ELF-1 (cell line): ENCODE results near the gene ACAD11.
"Not testable (repeated sequence)": the region's sequence is repeated elsewhere in the genome, so short reads cannot be mapped to it uniquely, and the experiment has no call there.

Experiments used
- DNase-seq: peaks from one replicate; pipeline ENCODE4 v3.0.0-alpha.2; 2016; ENCODE audit warnings: low read depth, low spot score

The ACAD11 gene

GRCh38 chr3:132652640-132653270 lies 6.9 kb downstream of the ACAD11 start:
- no peak for DNase-seq

DNA sequence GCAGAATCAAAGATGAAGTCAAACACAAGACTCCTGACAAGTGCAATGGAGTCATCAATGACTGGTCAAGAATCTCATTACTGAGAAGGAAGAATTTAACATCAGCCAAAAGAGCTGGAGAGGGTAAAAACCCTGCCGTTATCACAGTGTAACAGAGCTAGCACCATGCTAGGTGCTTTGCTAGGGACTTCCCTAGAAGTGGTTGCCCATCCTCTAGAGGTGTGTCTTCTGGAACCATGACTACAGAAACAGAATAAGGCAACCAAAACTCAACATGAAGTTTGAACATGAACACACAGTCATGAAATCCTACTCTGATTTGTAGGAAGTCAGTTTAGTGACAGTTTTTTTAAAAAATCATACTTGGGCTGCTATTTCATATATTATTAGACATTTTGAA lies 9.5 kb downstream of the ACAD11 start:
- no peak for DNase-seq

DNA sequence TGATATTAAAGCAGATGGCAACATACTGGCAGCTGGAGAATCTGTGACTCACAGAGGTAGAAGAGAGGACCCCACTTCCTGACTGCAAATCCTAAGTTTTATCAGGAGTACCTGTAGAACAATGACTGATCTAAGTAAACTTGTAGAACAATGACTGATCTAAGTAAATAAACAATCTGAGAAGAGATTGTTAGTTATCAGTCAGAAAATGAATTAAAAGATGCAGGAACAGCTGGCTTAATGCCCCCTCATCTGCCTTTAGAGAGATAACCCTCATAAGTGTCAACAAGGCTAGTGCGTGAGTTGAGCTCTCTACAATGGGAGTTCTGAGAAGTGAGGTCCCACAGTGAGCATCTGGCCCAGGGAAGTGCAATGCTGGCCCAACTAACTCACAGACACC lies 14.6 kb downstream of the ACAD11 start:
- no peak for DNase-seq

DNA sequence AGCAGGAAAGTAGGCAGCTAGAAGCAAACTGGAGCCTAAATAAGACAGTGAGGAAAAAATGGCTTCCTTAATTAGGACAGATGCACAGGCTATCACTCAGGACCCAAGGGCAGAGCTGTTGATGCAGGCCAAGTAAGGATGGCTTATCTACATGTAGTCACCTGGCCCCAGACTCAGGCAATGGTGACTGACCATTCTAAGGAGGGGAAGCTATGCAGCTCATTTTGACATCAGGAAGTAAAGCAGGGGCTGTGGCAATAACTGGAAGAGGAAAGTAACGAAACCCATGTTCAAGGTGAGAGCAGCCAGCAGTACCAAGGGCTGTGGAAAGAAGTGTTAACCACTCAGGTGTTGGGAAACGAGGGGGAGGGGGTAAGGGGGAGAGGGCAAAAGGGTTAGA lies 16.2 kb downstream of the ACAD11 start:
- no peak for DNase-seq

DNA sequence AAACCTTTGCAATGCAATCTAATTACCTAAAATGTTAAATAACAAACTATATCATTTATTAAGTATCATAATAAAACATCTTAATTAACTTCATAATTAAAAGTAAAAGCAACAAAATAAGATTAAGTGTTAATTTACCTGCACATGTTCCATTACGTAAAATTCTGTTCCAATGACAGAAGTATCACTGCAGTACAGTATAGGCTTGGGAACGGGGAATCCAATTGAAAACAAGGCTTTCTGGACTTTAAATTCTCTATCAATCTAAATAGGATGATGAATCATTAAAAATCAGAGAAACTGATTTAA lies 17.1 kb downstream of the ACAD11 start:
- DNase-seq: no peak

DNA sequence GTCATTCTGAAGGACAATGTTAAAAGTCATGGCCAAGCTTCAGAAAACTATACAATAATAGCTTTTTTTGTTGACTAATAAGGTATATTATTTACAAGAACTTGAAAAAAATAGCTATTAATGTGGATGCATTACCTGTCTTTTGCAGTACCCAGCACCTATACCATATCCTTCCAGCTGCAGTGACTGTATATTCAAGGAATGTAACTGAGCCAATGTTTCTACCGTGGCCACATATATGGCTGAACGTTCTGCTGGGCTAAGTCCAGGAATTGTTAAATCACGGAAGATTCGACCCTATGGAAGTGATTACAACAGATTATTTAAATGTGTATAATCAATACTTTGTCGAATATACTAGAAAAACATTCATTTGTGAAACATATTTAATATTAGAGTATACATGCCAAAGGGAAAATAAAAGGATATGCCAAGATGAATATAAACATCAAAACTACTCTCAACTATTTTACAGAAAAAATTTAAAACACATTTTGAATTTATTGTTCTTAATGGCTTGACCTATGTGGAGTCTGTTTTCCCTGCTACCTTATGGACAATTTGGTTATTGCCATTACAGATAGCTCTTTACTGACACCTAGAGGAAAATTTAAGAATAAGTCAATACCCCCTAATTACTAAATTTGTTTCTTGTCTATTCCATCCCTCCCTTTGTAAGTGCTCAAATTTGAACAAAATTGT lies 17.6 kb downstream of the ACAD11 start:
- DNase-seq: no peak

GRCh38 chr3:132641427-132641826 lies 18.2 kb downstream of the ACAD11 start:
- not testable (repeated sequence) for DNase-seq

DNA sequence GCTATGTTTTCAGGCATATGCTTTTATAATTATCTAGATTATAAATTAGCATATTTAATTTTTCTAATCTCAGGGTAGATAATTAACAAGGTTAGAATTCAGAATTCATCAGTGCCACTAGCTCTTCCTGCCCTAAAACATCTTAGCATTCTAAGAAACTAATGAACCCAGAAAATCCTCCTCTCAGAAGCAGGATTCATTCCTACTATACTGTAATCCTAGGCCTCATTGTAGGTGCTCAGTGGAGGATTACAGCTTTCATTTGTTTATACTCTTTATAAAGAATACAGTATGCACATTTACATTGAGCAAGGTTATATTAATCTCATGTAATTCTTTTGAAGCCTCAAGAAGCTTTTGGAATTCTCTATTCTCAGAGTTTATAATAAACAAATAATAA lies 20.9 kb downstream of the ACAD11 start:
- no peak for DNase-seq

- DNase-seq: no peak
These were observed 22.0 kb downstream of the ACAD11 start for GRCh38 chr3:132637590-132637989.

DNA sequence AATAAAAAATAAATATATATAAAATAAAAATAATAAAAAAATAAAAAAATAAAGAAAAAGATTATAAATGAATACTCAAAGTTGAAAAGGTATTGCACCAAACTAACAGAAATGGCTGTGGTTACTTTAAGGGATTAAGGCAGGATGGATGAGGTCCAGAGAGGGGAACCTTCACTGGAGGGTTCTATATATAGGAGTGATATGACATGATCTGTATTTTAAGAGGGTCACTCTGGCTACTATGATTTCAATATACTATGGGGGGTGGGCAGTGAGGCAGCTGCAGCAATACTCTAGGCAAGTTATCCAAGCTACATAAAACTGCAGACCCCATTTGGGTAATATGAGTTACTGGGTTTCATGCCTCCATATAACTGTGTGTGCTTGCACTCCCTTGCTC lies 24.6 kb downstream of the ACAD11 start:
- DNase-seq: no peak

- DNase-seq: no peak
These were observed 29.0 kb downstream of the ACAD11 start for GRCh38 chr3:132630612-132631011.

DNA sequence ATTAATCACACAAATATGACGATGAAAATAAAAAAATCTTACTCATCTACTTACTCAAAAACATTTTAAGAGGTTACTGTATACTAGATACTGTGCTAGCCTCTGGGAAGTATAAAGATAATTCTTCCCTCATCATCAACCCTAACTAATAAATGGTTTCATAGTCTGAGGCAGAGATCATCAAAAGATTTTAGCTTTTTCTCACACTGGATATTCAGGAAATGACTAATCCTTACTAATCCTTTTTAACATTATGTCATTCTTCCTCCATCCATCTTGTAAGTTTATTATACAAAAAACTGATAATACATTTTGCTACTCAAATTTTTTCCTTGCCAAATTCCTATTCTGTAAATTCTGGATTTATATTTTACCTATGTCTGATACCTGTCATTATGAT lies 29.7 kb downstream of the ACAD11 start:
- DNase-seq: no peak

DNA sequence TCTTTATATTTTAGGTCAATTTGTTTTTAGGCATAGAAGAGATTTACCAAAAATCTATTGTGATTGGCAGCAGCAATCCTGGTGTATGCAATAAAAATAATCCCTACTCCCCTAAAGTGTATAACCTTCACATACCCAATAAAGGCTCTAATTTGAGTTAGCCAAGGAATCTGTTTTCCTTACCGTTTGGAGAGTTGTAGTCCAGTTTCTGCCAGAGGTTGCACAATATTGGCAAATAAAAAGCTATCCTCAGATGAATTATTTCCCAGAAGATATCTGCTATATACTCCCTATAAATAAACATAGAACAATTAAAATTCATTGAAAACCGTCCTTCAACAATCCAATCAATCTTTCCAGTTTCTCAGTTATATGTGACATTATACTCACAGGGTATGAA lies 31.5 kb downstream of the ACAD11 start:
- DNase-seq: no peak

DNA sequence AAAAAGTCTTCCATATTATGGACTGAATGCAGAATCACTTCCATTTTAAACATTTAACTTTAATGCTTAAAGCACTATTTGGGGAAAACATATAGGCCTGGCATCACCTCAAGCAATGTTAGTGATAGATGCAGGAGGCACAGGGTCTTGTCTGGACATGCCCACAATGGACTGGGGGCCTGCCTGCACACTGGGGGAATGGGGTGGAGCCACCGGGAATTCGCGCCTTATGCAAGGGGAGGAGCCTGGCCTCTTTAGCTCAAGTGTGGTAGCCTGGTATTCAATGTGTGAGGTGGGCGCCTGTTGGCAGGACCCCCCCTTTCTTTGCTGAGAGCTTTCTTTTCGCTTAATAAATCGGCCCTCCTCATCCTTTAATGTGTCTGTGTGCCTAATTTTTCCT lies 32.7 kb downstream of the ACAD11 start:
- peak; percentile 38 for DNase-seq

DNA sequence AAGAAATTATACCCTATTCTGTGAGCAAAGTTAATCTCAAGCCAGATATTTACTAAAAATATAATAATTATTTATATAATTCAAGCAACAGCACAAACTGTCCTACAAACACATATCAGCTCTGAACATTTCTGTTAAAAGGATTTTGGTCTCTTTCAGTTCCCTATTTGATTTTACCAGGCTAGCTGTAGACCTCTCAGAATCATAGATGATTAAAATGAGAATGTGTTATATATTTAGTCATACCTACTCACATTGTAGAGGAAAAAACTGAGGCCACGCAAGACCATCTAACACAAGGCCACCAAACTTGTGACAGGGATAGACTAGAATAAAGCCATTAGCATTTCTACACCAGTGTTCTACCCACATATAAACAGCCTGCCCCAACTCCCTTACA lies 34.0 kb downstream of the ACAD11 start:
- no peak for DNase-seq

- peak; percentile 59 for DNase-seq
These were observed 34.8 kb downstream of the ACAD11 start for GRCh38 chr3:132624790-132625189.

GRCh38 chr3:132623646-132624045 lies 36.0 kb downstream of the ACAD11 start:
- DNase-seq: no peak

DNA sequence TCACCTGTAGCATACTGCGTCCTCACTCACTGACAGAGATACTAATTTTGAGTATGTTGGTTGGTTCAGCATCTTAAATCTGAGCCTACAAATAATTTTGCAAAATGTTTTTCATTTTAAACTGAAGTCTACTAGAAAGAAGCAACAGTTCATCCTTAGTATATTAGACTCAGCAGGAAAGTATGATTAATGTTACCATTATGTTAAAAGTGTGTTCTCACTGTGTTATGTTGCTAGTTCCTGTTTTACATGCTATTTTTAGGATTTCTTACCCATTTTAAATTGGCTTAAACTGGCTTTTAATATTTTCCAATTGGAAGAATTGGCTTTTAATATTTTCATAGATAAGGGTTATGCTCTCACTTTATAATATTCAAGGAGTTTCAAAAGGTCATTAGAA lies 36.8 kb downstream of the ACAD11 start:
- DNase-seq: no peak

DNA sequence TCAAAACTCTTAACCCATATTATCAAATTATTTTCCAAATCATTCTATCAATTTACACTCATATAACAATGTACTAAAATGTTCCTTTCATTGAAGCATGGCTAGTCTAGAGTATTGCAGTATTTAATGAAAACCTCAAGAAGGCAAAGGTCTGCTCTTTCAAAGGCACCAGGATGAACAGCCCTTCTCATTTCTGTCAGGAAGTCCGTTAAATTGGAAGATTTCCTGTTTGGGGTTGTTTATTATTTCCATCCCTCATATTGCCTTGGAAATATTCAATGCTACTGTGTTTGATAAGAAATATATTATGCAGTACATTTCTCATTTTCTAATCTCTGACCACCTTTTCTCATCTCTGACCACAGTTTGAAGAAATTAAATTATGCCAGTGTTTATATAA lies 37.5 kb downstream of the ACAD11 start:
- DNase-seq: no peak

DNA sequence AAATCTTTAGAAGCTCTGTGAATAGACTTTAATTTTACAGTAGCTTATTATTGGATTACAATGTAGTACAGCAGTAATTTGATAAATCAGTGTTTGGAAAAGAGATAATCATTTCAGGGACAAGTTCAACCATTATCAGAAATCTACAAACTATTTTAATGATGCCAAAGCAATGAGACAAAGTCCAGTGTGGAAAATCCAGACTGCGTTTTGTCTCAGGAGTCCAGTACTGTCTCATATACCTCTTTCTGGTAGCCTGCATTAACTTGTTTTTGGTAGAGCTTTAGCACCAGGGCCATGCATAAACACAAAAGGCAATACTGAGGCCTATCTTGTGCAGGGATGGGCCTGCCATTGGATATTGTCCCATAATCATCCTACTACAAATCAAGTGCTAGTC lies 42.8 kb downstream of the ACAD11 start:
- DNase-seq: no peak

GRCh38 chr3:132615881-132616280 lies 43.7 kb downstream of the ACAD11 start:
- no peak for DNase-seq

- not testable (repeated sequence) for DNase-seq
These were observed 44.3 kb downstream of the ACAD11 start for GRCh38 chr3:132615301-132615700.

DNA sequence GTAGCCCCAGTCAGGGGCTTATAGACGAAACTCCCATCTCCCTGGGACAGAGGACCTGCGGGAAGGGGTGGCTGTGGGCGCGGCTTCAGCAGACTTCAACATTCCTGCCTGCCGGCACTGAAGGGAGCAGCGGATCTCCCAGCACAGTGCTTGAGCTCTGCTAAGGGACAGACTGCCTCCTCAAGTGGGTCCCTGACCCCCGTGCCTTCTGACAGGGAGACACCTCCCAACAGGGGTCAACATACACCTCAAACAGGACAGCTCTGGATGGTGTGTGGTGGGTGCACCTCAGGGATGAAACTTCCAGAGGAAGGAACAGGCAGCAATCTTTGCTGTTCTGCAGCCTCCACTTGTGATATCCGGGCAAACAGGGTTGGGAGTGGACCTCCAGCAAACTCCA lies 53.0 kb downstream of the ACAD11 start:
- peak; percentile 64 for DNase-seq

DNA sequence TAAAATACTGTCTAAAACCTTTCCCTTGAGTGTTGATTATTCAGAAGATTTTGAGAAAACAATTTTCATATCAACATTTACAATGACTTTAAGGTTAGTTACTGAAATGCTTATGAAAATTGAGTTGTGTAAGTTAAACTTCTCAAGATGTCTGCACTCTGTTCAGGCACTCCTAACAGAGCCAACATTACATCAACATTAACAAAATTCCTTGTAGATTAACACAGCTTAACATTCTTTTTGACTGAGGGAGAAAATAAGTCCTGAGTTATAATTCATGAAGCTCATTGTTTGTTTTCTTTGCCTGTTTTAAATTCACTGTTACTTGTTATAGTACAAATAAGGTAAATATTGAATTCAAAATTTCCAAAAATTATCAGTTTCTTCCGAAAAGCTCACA lies 53.5 kb downstream of the ACAD11 start:
- no peak for DNase-seq
